Subcutaneous abdominal adipose tissue (tissue), 5 donors: Measurements from ENCODE around the gene SELE.

Experiments
- H3K27ac ChIP-seq: one replicate; pipeline ENCODE4 v1.7.0; 2013; ENCODE audit warnings: low read depth, mild to moderate bottlenecking, inconsistent platforms, low read length, moderate library complexity
- H3K27me3 ChIP-seq, 5 donors: one replicate each; pipeline ENCODE4 v1.7.0; 2013; ENCODE audit warnings: low read length in 5 of 5, inconsistent platforms in 1 of 5; ENCODE audit not compliant: control insufficient read depth in 5 of 5, insufficient read depth in 4 of 5
- H3K36me3 ChIP-seq, 5 donors: one replicate each; pipeline ENCODE4 v1.7.0; 2013; ENCODE audit warnings: low read length in 5 of 5; ENCODE audit not compliant: control insufficient read depth in 5 of 5, insufficient read depth in 5 of 5
- H3K4me1 ChIP-seq, 5 donors: one replicate each; pipeline ENCODE4 v1.7.0; 2013; ENCODE audit warnings: low read length in 5 of 5, mild to moderate bottlenecking in 3 of 5, moderate library complexity in 1 of 5; ENCODE audit not compliant: control insufficient read depth in 5 of 5, insufficient read depth in 5 of 5
- H3K4me3 ChIP-seq, 5 donors: one replicate each; pipeline ENCODE4 v1.7.0; 2013; ENCODE audit warnings: low read length in 5 of 5, low read depth in 1 of 5
- H3K9ac ChIP-seq, 5 donors: one replicate each; pipeline ENCODE4 v1.7.0; 2013; ENCODE audit warnings: low read length in 5 of 5, mild to moderate bottlenecking in 4 of 5, moderate library complexity in 3 of 5
- H3K9me3 ChIP-seq, 5 donors: one replicate each; pipeline ENCODE4 v1.7.0; 2013; ENCODE audit warnings: low read length in 5 of 5; ENCODE audit not compliant: control insufficient read depth in 5 of 5
- donor health status: healthy.
- donor health status: healthy.
- donor health status: healthy.
- donor health status: healthy.
- donor health status: healthy.

The SELE gene

DNA sequence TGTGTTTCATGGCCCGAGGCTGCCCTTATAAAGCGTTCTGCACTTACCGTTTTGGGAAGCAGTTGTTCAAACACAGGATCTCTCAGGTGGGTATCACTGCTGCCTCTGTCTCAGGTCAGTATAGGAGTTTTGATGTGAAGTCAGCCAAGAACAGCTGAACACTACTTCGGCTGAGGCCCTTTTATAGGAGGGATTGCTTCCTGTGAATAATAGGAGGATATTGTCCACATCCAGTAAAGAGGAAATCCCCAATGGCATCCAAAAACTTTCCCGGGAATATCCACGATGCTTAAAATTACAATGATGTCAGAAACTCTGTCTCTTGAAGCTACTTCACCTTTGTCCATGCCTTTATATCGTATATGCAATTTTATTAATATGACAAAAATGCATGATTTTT is at the start of gene SELE:
SELE (minus strand) TSS at position 156 of the 400 bp plus-strand sequence. CDS start 467 bp downstream, outside the sequence.
- H3K4me3 ChIP-seq, result no peak within 1 kb of the TSS
- H3K27ac ChIP-seq, result no peak within 1 kb of the TSS
- no peaks in the 10 kb centered on the region for H3K36me3 ChIP-seq
- H3K9me3 ChIP-seq, result no peaks in the 10 kb centered on the region
- H3K4me1 ChIP-seq, result peaks cover 0 to 2% (median 0%) of the 10 kb centered on the region in 5 donors
- peaks cover 0 to 14% (median 5%) of the 10 kb centered on the region in 5 donors for H3K27me3 ChIP-seq
- no peak within 1 kb of the TSS for H3K9ac ChIP-seq

DNA sequence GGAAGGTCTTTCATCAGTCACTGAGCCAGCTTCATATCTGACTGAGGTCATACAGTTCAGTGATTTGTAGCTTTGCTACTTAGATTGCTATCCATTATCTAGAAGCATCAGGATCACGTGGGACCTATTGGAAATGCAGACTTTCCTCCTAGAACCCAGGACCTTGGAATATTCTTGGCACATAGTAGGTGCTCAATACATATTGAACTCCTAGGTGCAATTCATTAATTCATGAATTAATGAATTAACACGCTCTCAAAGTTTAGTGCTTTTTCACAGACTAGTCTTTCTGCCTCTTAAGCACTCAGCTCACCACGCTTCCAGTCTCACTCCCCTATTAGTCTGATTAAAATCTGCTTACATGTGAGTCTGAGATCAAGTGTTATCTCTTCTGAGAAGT is 48.7 kb upstream of the SELE start:
- Histone ChIP-seq H3K9ac (no peak overlapping the region), H3K36me3 (no peaks in the 10 kb centered on the region), H3K9me3 (peaks cover 0 to 4% (median 0%) of the 10 kb centered on the region in 5 donors), H3K27ac (no peak overlapping the region), H3K4me3 (no peak overlapping the region), H3K4me1 (no peaks in the 10 kb centered on the region), H3K27me3 (peaks cover 4 to 12% (median 8%) of the 10 kb centered on the region in 5 donors)

GRCh38 chr1:169779970-169780369 is 46.1 kb upstream of the SELE start:
- no peaks in the 10 kb centered on the region for H3K36me3 ChIP-seq
- H3K9ac ChIP-seq, result no peak overlapping the region
- H3K4me3 ChIP-seq, result no peak overlapping the region
- H3K27ac ChIP-seq, result no peak overlapping the region
- H3K9me3 ChIP-seq, result peaks cover 0 to 2% (median 0%) of the 10 kb centered on the region in 5 donors
- peaks cover 0 to 11% (median 4%) of the 10 kb centered on the region in 5 donors for H3K27me3 ChIP-seq
- no peaks in the 10 kb centered on the region for H3K4me1 ChIP-seq

- Histone ChIP-seq H3K27ac (no peak overlapping the region), H3K4me1 (no peaks in the 10 kb centered on the region), H3K27me3 (peaks cover 0 to 10% (median 4%) of the 10 kb centered on the region in 5 donors), H3K36me3 (no peaks in the 10 kb centered on the region), H3K4me3 (no peak overlapping the region), H3K9ac (no peak overlapping the region), H3K9me3 (no peaks in the 10 kb centered on the region)
Measured at GRCh38 chr1:169779150-169779549, 45.3 kb upstream of the SELE start.

- Histone ChIP-seq H3K9me3 (no peaks in the 10 kb centered on the region), H3K4me1 (no peaks in the 10 kb centered on the region), H3K27ac (no peak overlapping the region), H3K4me3 (no peak overlapping the region), H3K27me3 (no peaks in the 10 kb centered on the region), H3K9ac (no peak overlapping the region), H3K36me3 (no peaks in the 10 kb centered on the region)
Measured at GRCh38 chr1:169776440-169776839, 42.6 kb upstream of the SELE start.

GRCh38 chr1:169768161-169768560 is 34.3 kb upstream of the SELE start:
- Histone ChIP-seq H3K4me3 (no peak overlapping the region), H3K9ac (no peak overlapping the region), H3K27ac (no peak overlapping the region), H3K36me3 (no peaks in the 10 kb centered on the region), H3K4me1 (peaks cover 0 to 6% (median 0%) of the 10 kb centered on the region in 5 donors), H3K9me3 (no peaks in the 10 kb centered on the region), H3K27me3 (peaks cover 0 to 6% (median 0%) of the 10 kb centered on the region in 5 donors)

GRCh38 chr1:169765580-169766331 is 31.9 kb upstream of the SELE start:
- Histone ChIP-seq H3K4me3 (no peak overlapping the region), H3K4me1 (peaks cover 0 to 6% (median 0%) of the 10 kb centered on the region in 5 donors), H3K27ac (no peak overlapping the region), H3K9ac (no peak overlapping the region), H3K36me3 (no peaks in the 10 kb centered on the region), H3K9me3 (no peaks in the 10 kb centered on the region), H3K27me3 (peaks cover 0 to 6% (median 0%) of the 10 kb centered on the region in 5 donors)

DNA sequence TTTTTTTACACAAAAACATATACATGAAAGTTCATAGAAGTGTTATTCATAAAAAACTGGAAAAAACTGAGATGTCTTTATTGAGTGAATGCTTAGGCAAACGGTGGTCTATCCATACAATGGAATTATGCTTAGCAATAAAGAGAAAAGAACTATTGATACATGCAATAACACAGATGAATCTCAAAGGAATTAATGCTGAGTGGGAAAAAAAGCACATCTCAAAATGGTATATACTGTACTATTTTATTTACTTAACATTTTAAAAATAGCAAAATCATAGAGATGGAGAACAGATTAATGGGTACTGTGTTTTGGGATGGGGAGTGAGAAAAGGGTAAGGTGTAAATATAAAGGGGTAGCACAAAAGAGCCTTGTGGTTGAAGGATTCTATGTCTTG is 31.0 kb upstream of the SELE start:
- Histone ChIP-seq H3K9ac (no peak overlapping the region), H3K4me3 (no peak overlapping the region), H3K9me3 (no peaks in the 10 kb centered on the region), H3K4me1 (peaks cover 0 to 6% (median 0%) of the 10 kb centered on the region in 5 donors), H3K36me3 (no peaks in the 10 kb centered on the region), H3K27me3 (peaks cover 0 to 4% (median 0%) of the 10 kb centered on the region in 5 donors), H3K27ac (no peak overlapping the region)

GRCh38 chr1:169762699-169763098 is 28.8 kb upstream of the SELE start:
- Histone ChIP-seq H3K9ac (no peak overlapping the region), H3K4me1 (peaks cover 0 to 6% (median 0%) of the 10 kb centered on the region in 5 donors), H3K36me3 (no peaks in the 10 kb centered on the region), H3K9me3 (no peaks in the 10 kb centered on the region), H3K4me3 (no peak overlapping the region), H3K27ac (no peak overlapping the region), H3K27me3 (peaks cover 0 to 3% (median 0%) of the 10 kb centered on the region in 5 donors)

DNA sequence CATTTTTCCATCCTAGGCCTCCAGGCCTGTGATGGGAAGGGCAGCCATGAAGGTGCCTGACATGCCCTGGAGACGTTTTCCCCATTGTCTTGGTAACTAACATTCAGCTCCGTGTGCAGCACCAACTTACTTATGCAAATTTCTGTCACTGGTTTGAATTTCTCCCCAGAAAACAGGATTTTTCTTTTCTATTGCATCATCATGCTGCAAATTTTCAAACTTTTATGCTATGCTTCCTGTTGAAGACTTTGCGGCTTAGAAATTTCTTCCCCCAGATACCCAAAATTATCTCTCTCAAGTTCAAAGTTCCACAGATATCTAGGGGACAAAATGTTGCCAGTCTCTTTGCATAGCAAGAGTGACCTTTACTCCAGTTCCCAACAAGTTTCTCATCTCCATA is 25.2 kb upstream of the SELE start:
- Histone ChIP-seq H3K27ac (no peak overlapping the region), H3K27me3 (no peaks in the 10 kb centered on the region), H3K4me1 (peaks cover 0 to 6% (median 0%) of the 10 kb centered on the region in 5 donors), H3K9ac (no peak overlapping the region), H3K4me3 (no peak overlapping the region), H3K9me3 (no peaks in the 10 kb centered on the region), H3K36me3 (no peaks in the 10 kb centered on the region)
